ENCODE results near the gene ZDHHC22.

ZDHHC22 gene

GRCh38 chr14:77125823-77126325, 15.7 kb downstream of the ZDHHC22 start:
- DNase-seq: no peak

DNA sequence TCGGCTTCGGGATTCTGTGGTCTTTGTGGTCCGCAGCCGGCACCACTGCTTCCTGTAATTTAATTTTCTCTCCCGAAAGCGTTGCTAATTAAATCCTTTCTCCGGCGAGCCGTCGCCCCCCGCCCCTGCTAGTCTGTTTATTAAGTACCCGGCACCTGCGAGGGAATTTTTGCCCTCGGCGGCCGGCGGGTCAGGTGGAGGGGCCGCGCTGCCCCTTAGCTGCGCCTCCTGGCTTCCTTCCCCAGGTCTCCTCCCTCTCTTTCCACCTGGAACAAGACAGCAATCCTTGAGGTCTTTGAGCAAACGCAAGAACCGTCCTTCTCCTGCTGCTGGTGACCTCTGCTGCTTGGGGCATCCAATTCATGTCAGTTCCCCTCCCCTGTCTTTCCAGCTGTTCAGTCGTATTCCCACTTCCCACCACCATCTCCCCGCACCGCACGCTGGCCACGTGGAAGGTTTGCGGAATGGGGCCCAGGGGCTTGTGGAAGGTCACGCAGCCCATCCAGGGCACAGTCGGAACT, 16.2 kb downstream of the ZDHHC22 start:
- DNase-seq: no peak

DNA sequence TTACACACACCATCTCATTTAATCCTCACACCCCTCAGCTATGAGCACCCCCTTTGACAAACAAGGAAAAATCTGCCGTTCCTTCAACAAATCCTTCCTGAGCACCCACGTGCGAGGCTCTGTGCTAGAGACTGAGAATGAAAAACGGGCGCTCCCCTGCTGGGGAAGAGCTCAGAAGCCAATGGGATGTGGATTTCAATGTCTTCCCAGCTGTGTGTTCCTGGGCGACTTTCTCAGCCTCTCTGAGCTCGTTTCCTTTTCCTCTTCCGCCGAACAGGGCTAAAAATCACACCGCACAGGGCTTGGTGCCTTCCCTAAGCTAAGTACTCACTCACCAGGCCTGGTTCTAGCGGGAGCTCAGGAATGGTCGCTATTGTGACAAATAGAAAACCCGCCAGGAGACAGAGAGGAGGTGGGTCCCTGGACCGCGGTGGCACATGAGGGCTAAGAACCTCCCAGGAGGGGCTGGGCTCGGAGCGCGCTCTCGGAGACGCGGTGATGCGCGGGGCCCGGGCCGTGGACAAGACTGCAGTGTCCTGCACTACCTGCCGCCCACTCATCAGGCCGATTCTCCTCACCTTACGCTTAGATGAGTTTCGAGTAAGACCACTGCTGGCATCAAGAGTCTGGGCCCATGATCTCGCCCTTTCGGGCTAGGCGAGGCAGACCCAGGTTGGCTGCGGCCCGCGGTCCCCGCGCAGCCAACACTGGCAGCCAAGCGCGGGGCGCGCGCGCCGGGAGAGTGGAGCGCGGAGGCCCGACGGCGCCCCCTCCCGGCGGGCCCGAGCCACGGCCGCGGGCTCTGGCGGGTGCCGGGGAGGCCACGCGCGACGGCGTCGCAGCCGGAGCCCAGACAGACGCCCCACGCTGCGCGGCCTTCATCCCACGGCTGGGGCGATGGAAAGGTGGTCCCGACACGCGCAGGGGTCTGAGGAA, 17.0 kb downstream of the ZDHHC22 start:
- peak; percentile 40 for DNase-seq

DNA sequence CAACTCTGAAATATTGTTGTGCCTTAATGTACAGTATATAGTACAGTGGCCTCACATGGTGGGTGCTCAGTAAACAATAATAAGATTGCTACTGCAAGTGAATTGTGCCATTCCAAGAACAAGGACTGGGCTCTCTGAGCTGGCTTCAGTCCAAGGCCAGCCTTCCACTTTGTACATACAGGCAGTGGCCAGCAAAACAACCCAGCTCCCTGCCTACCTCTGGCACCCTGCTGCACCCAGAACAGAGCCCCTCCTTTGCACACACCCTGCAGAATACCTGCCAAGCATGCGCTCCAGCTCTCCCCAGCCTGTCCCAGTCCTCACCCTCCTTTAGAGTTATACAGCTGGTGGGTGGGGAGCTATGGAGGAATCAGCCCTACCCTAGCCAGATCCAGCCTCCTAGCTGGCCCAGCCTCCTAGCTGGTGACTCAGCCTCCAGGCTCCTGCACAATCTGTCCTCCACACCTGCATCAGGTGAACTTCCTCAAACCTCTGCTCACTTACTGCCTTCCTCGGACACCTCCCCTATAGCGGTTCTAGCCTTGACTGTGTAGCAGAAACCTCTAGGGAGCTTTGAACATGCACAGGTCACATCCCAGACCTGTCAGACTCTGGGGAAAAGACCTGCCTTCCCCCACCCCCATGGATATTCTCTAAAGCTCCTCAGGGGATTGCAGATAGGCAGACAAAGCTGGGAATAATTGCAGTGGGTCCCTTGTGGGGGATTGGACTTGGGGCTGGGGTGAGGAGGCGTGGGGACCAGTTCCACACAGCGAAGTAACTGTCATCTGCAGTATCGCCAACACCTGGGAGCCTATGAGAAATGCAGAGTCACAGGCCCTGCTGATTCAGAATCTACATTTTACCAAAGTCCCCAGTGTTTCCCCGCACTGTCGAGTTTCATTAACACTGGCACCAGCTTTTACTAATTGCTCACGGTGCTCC, 17.9 kb downstream of the ZDHHC22 start:
- DNase-seq: peak; percentile 68

DNA sequence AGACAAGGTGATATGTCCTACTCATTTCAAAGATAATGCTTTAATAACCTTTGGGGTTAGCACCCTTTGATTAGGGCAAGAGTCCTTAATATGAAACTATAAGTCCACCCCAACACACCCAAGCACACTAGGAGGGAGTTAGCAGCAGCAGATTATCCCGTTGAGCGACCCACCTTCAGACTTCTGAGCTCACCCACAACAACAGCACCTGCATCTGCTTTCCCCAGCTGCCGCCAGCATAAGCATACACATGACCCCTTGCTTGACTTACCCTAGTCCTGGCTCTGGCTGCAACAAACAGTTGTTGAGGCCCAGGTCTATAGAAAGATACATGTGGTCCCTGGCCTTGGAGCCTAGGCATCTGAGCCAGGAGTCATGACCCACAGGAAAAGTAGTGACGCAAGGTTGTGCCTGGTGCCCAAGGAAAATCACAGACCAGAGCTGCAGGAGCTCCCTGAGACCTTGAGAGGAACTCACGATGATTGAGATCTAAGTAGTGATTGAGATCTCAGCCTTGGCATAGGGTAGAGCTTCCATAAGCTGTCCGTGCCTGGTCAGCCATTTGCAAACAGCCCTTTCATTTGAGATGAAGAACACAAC, 19.0 kb downstream of the ZDHHC22 start:
- DNase-seq: no peak

GRCh38 chr14:77120771-77121743, 20.5 kb downstream of the ZDHHC22 start:
- DNase-seq: peak; percentile 65

DNA sequence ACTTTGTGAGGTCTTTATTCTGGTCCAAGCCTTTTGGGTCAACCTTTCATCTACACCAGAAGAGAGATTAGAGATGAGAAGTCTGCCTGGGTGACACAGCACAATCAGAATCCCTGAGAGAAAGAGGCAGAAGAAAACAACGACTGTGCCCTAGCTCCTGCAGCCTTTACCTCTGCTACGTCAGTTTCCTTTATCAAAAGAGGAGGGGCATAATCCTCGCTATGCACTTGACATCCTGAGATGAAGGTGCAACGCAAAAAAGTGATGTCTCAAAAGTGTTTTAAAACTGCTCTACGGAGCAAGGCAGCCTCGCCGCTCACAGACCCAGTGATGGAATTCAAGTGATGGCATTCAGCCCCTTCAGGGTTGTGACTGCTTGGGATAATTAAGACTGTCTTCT, 21.7 kb downstream of the ZDHHC22 start:
- no peak for DNase-seq

GRCh38 chr14:77116172-77116817, 25.3 kb downstream of the ZDHHC22 start:
- DNase-seq: no peak

GRCh38 chr14:77114609-77115008, 27.0 kb downstream of the ZDHHC22 start:
- DNase-seq: no peak

GRCh38 chr14:77113644-77114043, 27.9 kb downstream of the ZDHHC22 start:
- no peak for DNase-seq

- no peak for DNase-seq
Measured at GRCh38 chr14:77111021-77111420, 30.6 kb downstream of the ZDHHC22 start.

- DNase-seq: no peak
Measured at GRCh38 chr14:77110286-77110685, 31.3 kb downstream of the ZDHHC22 start.

GRCh38 chr14:77109656-77110055, 31.9 kb downstream of the ZDHHC22 start:
- no peak for DNase-seq

- no peak for DNase-seq
Measured at GRCh38 chr14:77108753-77109152, 32.8 kb downstream of the ZDHHC22 start.

- DNase-seq: no peak
Measured at GRCh38 chr14:77107228-77107627, 34.4 kb downstream of the ZDHHC22 start.

GRCh38 chr14:77106666-77107065, 34.9 kb downstream of the ZDHHC22 start:
- DNase-seq: no peak

GRCh38 chr14:77105145-77105939, 36.2 kb downstream of the ZDHHC22 start:
- DNase-seq: no peak

DNA sequence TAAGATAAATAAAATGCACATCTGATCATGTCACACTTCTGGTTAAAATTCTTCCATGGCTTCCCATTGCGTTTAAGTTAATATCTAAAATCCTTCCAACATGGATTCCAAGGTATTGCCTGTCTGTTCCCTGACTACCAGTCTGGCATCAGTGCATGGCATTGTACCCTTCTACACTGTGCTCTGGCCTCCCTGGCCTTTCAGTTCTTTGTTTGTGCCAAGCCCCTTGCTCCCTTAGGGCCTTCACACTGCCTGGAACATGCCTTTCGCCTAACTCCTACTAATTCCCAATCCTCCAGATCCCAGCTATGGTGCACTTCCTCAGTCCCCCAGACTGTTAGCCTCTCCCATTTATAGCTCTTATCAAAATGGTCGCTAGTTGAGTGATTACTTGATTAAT, 37.2 kb downstream of the ZDHHC22 start:
- no peak for DNase-seq

DNA sequence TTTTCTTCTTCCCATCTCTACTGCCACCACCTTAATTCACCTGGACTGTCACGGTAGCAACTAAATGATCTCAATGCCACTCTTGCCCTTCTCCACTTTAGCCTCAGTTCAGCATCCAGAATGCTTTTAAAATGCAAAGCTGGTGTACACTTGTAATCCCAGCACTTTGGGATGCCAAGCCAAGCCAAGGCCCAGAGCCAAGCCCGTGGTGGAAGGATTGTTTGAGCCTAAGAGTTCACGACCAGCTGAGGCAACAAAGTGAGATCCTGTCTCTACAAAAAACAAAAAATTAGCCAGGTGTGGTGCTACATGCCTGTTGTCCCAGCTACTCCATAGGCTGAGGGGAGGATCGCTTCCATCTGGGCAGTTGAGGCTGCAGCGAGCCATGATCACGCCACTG, 37.6 kb downstream of the ZDHHC22 start:
- no peak for DNase-seq

GRCh38 chr14:77103475-77103874, 38.1 kb downstream of the ZDHHC22 start:
- no peak for DNase-seq
